HL-60 (cell line): ENCODE measurements around the gene EPHA2.

ENCODE experiments used
- DNase-seq, 2 experiments: peaks; one replicate each; pipeline ENCODE4 v3.0.0-alpha.2; 2010 to 2020; ENCODE audit warnings: low read depth in 1 of 2, low spot score in 1 of 2
- H3K27ac ChIP-seq: fragments of 250-450 bp; sonication (Bioruptor Pico); replicated peaks from 2 replicates; pipeline ENCODE4 v1.5.1; 2020; ENCODE audit warnings: mild to moderate bottlenecking, moderate library complexity
- H3K27me3 ChIP-seq: fragments of 250-450 bp; sonication (Bioruptor Pico); 2 replicates; pipeline ENCODE4 v1.5.1; 2021; ENCODE audit warnings: mild to moderate bottlenecking, moderate library complexity; ENCODE audit not compliant: insufficient read depth, poor library complexity, severe bottlenecking
- H3K4me3 ChIP-seq: replicated peaks from 2 replicates; pipeline ENCODE4 v1.5.1; 2011; ENCODE audit warnings: mild to moderate bottlenecking, control low read depth, low read length; ENCODE audit not compliant: insufficient read depth
- CTCF ChIP-seq: IDR thresholded peaks from one replicate; pipeline ENCODE4 v1.5.1; 2011; ENCODE audit warnings: low read length, control low read depth, inconsistent platforms; ENCODE audit not compliant: insufficient read depth
- GABPA ChIP-seq: IDR thresholded peaks from 2 replicates; pipeline ENCODE4 v1.6.1; 2012; ENCODE audit warnings: low read depth
- POLR2AphosphoS5 ChIP-seq: IDR thresholded peaks from 2 replicates; pipeline ENCODE4 v1.6.1; 2012; ENCODE audit warnings: low read depth
- REST ChIP-seq: IDR thresholded peaks from 2 replicates; pipeline ENCODE4 v1.6.1; 2012; ENCODE audit warnings: low read depth; ENCODE audit not compliant: insufficient replicate concordance
- SPI1 ChIP-seq: IDR thresholded peaks from 2 replicates; pipeline ENCODE4 v1.6.1; 2012; ENCODE audit warnings: low read depth, mild to moderate bottlenecking, borderline replicate concordance

The EPHA2 gene

GRCh38 chr1:16199700-16200099 is 43.8 kb upstream of the EPHA2 start:
- H3K27ac ChIP-seq, result no peak overlapping the region
- no peak overlapping the region for H3K4me3 ChIP-seq
- TF ChIP-seq REST (no peak), POLR2AphosphoS5 (no peak), SPI1 (no peak), CTCF (no peak), GABPA (no peak)
- DNase-seq, result no peak
- no peaks in the 10 kb centered on the region for H3K27me3 ChIP-seq

DNA sequence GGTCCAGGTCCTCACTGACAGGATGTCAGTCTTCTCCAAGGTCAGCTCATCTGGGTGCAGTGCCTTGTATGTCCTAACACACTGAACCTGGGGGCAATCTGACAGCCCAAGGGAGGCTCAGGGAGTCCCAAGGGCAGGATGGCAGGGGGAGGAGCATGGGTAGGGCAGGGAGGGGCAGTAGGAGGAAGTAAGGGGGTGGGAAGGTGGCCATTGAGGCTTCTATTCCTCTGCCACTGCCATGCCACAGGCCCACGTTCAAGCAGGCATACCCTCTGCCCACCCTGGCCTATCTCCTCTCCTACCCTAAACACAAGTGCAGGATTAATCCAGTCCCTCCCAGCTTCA is 43.3 kb upstream of the EPHA2 start:
- no peak overlapping the region for H3K4me3 ChIP-seq
- no peak overlapping the region for H3K27ac ChIP-seq
- no peak for DNase-seq
- no peaks in the 10 kb centered on the region for H3K27me3 ChIP-seq
- TF ChIP-seq SPI1 (no peak), REST (no peak), GABPA (no peak), POLR2AphosphoS5 (no peak), CTCF (no peak)

GRCh38 chr1:16198444-16199156 is 42.7 kb upstream of the EPHA2 start:
- Histone ChIP-seq H3K27me3 (no peaks in the 10 kb centered on the region), H3K27ac (no peak overlapping the region), H3K4me3 (no peak overlapping the region)
- no peak for DNase-seq
- TF ChIP-seq POLR2AphosphoS5 (no peak), GABPA (no peak), REST (no peak), CTCF (no peak), SPI1 (no peak)
